K562 (cell line): Measurements from ENCODE around the gene MYLK4. TPM values are rescaled to one million over a fixed set of nuclear protein-coding genes. Genes with fewer than 3 reads are reported as not detected.
A peak's percentile ranks its signal among the peaks of the same experiment; 100 is the strongest.

Source experiments
- ATAC-seq: fragments of 200-7000 bp; cut with Tn5 transposase; 3 replicates; pipeline ENCODE4 v1.9.1; 2020; ENCODE audit warnings: moderate library complexity
- BruUV-seq: library from RNA; stranded (reverse); fragments of 400-500 nt; replicated peaks from 2 replicates; lab custom pipeline; 2021; lab: Mats Ljungman, UMichigan
- CTCF ChIA-PET: fragments of 300-600 bp; formaldehyde crosslinking; extraction: SDS; loops from one replicate; lab custom pipeline; 2021; ENCODE audit warnings: low intra/inter-chr PET ratio; lab: Yijun Ruan, JAX
- POLR2A ChIA-PET: fragments of 300-600, 350-650 bp; sonication (Branson Sonifier 250); formaldehyde crosslinking; extraction: SDS; loops from one replicate; lab custom pipeline; 2021; ENCODE audit warnings: antibody characterized with exemption, inconsistent platforms; lab: Yijun Ruan, JAX
- DNase-seq, 4 experiments: peaks; one replicate each; pipeline versions ENCODE4 v3.0.0 to v3.0.0-alpha.2; 2011 to 2018; ENCODE audit warnings: low spot score in 3 of 4, mixed read lengths in 3 of 4; ENCODE audit errors: extremely low read depth in 1 of 4
- FAIRE-seq: peaks from 2 replicates; lab custom pipeline; 2011; peaks lifted over from hg19 to GRCh38; lab: Jason Lieb, UNC
- H2AFZ ChIP-seq: 2 replicates; pipeline ENCODE4 v1.6.0; 2011; ENCODE audit warnings: low read depth, low read length, control low read depth, inconsistent platforms
- H3K27ac ChIP-seq: fragments of 200-600 bp; 3 replicates; pipeline ENCODE4 v1.8.0; 2011; ENCODE audit warnings: low read depth, mild to moderate bottlenecking, control low read depth, inconsistent platforms, low read length, moderate library complexity, mixed read lengths; ENCODE audit errors: extremely low read depth
- H3K27me3 ChIP-seq, 2 experiments: fragments of 300-600 bp in 1 of 2; 2 replicates in 1 of 2; 3 replicates in 1 of 2; pipeline versions ENCODE4 v1.6.0 to v1.8.0; 2011; ENCODE audit warnings: inconsistent platforms in 2 of 2, low read length in 2 of 2, mild to moderate bottlenecking in 1 of 2, mixed read lengths in 1 of 2, moderate library complexity in 1 of 2; ENCODE audit not compliant: control insufficient read depth in 2 of 2, insufficient read depth in 2 of 2
- H3K36me3 ChIP-seq: fragments of 300-600 bp; 3 replicates; pipeline ENCODE4 v1.8.0; 2011; ENCODE audit warnings: mild to moderate bottlenecking, low read length, inconsistent platforms; ENCODE audit not compliant: control insufficient read depth, insufficient read depth
- H3K4me1 ChIP-seq, 2 experiments: fragments of 200-600 bp in 1 of 2; replicated peaks in 1 of 2; 2 replicates in 1 of 2; 3 replicates in 1 of 2; pipeline versions ENCODE4 v1.5.1 to v1.8.0; 2011; ENCODE audit warnings: inconsistent platforms in 2 of 2, low read length in 2 of 2, mild to moderate bottlenecking in 1 of 2, mixed read lengths in 1 of 2, moderate library complexity in 1 of 2; ENCODE audit not compliant: control insufficient read depth in 2 of 2, insufficient read depth in 2 of 2
- H3K4me2 ChIP-seq: 2 replicates; pipeline ENCODE4 v1.6.1; 2011; ENCODE audit warnings: low read length, control low read depth, inconsistent platforms, mixed read lengths; ENCODE audit not compliant: insufficient read depth
- H3K4me3 ChIP-seq: fragments of 200-600 bp; sonication (generic), shearing (Covaris generic); 2 replicates; pipeline ENCODE4 v1.5.1; 2016; ENCODE audit warnings: control low read depth, inconsistent platforms
- H3K79me2 ChIP-seq: fragments of 200-600 bp; 3 replicates; pipeline ENCODE4 v1.8.0; 2011; ENCODE audit warnings: low read length, inconsistent platforms; ENCODE audit not compliant: control insufficient read depth, insufficient read depth
- H3K9ac ChIP-seq, 2 experiments: 2 replicates each; pipeline versions ENCODE4 v1.6.0 to v1.6.1; 2011; ENCODE audit warnings: low read depth in 2 of 2, low read length in 2 of 2, control low read depth in 1 of 2, inconsistent platforms in 1 of 2, mild to moderate bottlenecking in 1 of 2, mixed read lengths in 1 of 2; ENCODE audit not compliant: insufficient read depth in 1 of 2
- H3K9me1 ChIP-seq: one replicate; pipeline ENCODE4 v1.6.0; 2011; ENCODE audit warnings: inconsistent platforms, mild to moderate bottlenecking, low read length, moderate library complexity; ENCODE audit not compliant: control insufficient read depth, insufficient read depth
- H3K9me3 ChIP-seq: replicated peaks from 2 replicates; pipeline ENCODE4 v1.5.1; 2011; ENCODE audit warnings: low read depth, low read length, inconsistent platforms; ENCODE audit not compliant: control insufficient read depth, insufficient read depth
- H4K20me1 ChIP-seq: replicated peaks from 2 replicates; pipeline ENCODE4 v1.6.1; 2011; ENCODE audit warnings: low read length, inconsistent platforms, mixed read lengths; ENCODE audit not compliant: control insufficient read depth, insufficient read depth
- CHD2 ChIP-seq: IDR thresholded peaks from 2 replicates; pipeline ENCODE4 v1.6.1; 2011; ENCODE audit warnings: low read depth, low read length
- ESRRA ChIP-seq: fragments of 450-650 bp; IDR thresholded peaks from 2 replicates; pipeline ENCODE4 v1.6.1; 2014; ENCODE audit warnings: low read depth, mild to moderate bottlenecking, moderate library complexity, borderline replicate concordance
- GABPA ChIP-seq: fragments of 200-800 bp; sonication (Bioruptor generic); conservative IDR thresholded peaks from 2 replicates; pipeline ENCODE4 v1.6.1; 2016; ENCODE audit warnings: low read depth, missing genetic modification characterization, missing compliant biosample characterization
- RBM34 ChIP-seq: fragments of 200-400 bp; formaldehyde crosslinking; IDR thresholded peaks from 2 replicates; pipeline ENCODE4 v1.6.1; 2018; ENCODE audit warnings: low read length, borderline replicate concordance; ENCODE audit not compliant: insufficient read depth
- SMARCA5 ChIP-seq: fragments of 450-650 bp; IDR thresholded peaks from 2 replicates; pipeline ENCODE4 v1.6.1; 2016
- TAF1 ChIP-seq: IDR thresholded peaks from 2 replicates; pipeline ENCODE4 v1.6.1; 2011; ENCODE audit warnings: mild to moderate bottlenecking, low read length, moderate library complexity; ENCODE audit not compliant: insufficient read depth, control insufficient read depth, severe bottlenecking; ENCODE audit errors: extremely low read depth
- ZNF57 ChIP-seq: fragments of 450-650 bp; formaldehyde crosslinking; IDR thresholded peaks from 2 replicates; pipeline ENCODE4 v1.4.0; 2020; ENCODE audit warnings: mild to moderate bottlenecking, moderate library complexity
- ZNF707 ChIP-seq: fragments of 250-450 bp; sonication (Bioruptor Pico); conservative IDR thresholded peaks from 2 replicates; pipeline ENCODE4 v1.8.0; 2022; ENCODE audit warnings: inconsistent platforms, mild to moderate bottlenecking, moderate library complexity
- WGBS: fragments of 100-300 bp; shearing (Covaris generic); methylation state at CpG from one replicate; pipeline ENCODE4 v1.1.6; 2016; ENCODE audit warnings: low coverage, mixed read lengths; ENCODE audit not compliant: insufficient coverage; ENCODE audit errors: missing lambda C conversion rate; 5-methylcytosine and 5-hydroxymethylcytosine counted together
- in situ Hi-C: fragments of 300-500 bp; cut with MboI; formaldehyde crosslinking; loops from 4 replicates; pipeline ENCODE4 v1.15.0; 2018; ENCODE audit warnings: inconsistent platforms, mixed read lengths
- intact Hi-C: fragments of 100-400 bp; cut with micrococcal nuclease; formaldehyde crosslinking; loops from 2 replicates; pipeline ENCODE4 v1.14.2; 2022
- polyA plus RNA-seq, 8 experiments: library from polyadenylated mRNA; depleted of rRNA in 4 of 8; stranded (reverse) in 5 of 8; unstranded in 3 of 8; fragments of >200 nt; fragmentation: Nextera tagmentation in 2 of 8; fragmentation: Illumina TruSeq in 1 of 8; extraction: Ambion mirVana in 2 of 8; extraction: Trizol in 1 of 8; gene quantifications; 2 replicates each; pipeline versions ENCODE4 v1.2.1 to v1.2.3, GENCODE V29; 2011 to 2014; ENCODE audit warnings: inconsistent platforms in 1 of 8, missing spikeins in 1 of 8
- total RNA-seq, 7 experiments: library from RNA; depleted of rRNA in 6 of 7; stranded (reverse); fragments of >200 nt in 6 of 7; fragmentation: Illumina TruSeq in 2 of 7; extraction: Trizol in 2 of 7; gene quantifications; 2 replicates each; pipeline versions ENCODE4 v1.2.1 to v1.2.3, GENCODE V29; 2011 to 2021; ENCODE audit warnings: low replicate concordance in 1 of 7
- TF ChIP-seq, protein P1 (sequence below): fragments of 450-650 bp; formaldehyde crosslinking; IDR thresholded peaks from 2 replicates; pipeline ENCODE4 v1.4.0; 2020; ENCODE audit warnings: mild to moderate bottlenecking

The MYLK4 gene
- total and polyA plus RNA-seq, 9 of the 15 experiments (the other 6 are each of a cell fraction or from before 2014, with no cell fraction given), result 0.01 to 0.15 (median 0.06) TPM

GRCh38 chr6:2793534-2794151 is 42.9 kb upstream of the MYLK4 start (continued):
- no peak for TF ChIP-seq ZNF707
- TF ChIP-seq, protein P1, sequence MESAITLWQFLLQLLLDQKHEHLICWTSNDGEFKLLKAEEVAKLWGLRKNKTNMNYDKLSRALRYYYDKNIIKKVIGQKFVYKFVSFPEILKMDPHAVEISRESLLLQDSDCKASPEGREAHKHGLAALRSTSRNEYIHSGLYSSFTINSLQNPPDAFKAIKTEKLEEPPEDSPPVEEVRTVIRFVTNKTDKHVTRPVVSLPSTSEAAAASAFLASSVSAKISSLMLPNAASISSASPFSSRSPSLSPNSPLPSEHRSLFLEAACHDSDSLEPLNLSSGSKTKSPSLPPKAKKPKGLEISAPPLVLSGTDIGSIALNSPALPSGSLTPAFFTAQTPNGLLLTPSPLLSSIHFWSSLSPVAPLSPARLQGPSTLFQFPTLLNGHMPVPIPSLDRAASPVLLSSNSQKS (CRISPR knock-in tag), result no peak

DNA sequence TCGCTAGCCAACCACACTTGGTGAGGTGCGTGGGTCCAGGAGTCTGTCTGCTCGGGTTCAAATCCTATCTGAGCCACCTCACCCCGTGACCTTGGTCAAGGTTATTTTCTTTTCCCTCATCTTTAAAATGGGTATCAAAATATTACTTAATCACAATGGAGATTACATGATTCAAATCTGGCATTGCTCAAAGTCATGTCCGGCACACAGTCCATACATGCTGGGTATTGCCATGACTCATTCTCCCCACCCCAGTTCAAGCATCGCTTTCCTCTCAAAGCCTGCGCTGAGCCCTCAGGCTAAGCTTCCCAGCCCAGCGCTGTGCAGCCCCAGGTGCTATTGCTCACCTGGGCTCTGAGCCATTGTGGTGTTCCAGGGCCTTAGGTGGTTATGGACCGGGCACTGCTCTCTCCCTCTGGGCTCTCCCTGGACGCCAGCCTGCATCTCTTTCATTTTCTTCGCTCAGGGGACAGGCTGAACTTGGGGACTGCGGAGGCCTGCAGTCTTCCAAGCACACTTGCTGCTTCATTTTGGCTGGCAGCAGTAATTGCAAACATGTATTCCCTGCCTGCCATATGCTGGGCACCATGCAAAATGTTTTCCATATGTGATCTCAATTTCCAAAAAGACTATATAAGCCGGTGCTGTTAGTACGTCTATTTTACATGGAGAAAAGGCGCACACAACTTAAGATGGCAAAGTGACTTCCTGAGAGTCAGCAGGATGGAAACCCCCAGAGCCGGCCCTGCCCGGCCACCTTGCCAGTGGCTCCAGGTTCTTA is 41.8 kb upstream of the MYLK4 start:
- H2AFZ ChIP-seq, result no peak overlapping the region
- TF ChIP-seq SMARCA5 (no peak), TAF1 (no peak), ZNF57 (CRISPR knock-in tag) (no peak), RBM34 (no peak), GABPA (no peak), CHD2 (no peak), ESRRA (peak; percentile 86)
- no peaks in the 10 kb centered on the region for H3K27me3 ChIP-seq
- H3K9me3 ChIP-seq, result 0 out of 2 replicates have a peak, but pooled peaks cover 4% of the 10 kb centered on the region
- peaks cover 5% of the 10 kb centered on the region for H3K36me3 ChIP-seq
- DNase-seq, result no peak
- H3K79me2 ChIP-seq, result no peaks in the 10 kb centered on the region
- no peak for ATAC-seq
- H3K9me1 ChIP-seq, result no peaks in the 10 kb centered on the region
- POLR2A ChIA-PET, result interaction anchor here (0.5 to 1.4 kb wide), 4 partner anchors 194 to 825 kb away, joined by 3 to 5 read pairs (median 4); no protein-coding TSS in a partner anchor
- FAIRE-seq, result peak; percentile 44
- no peaks in the 10 kb centered on the region for H4K20me1 ChIP-seq
- H3K9ac ChIP-seq, result no peak overlapping the region
- H3K27ac ChIP-seq, result no peak overlapping the region
- intact Hi-C loops, result loop anchor here (5.0 kb wide), 2 partner anchors 55 to 120 kb away; no protein-coding TSS in a partner anchor
- no TSS peak for BruUV-seq
- CTCF ChIA-PET, result interaction anchor here (1.7 to 3.0 kb wide), 4 partner anchors 61 to 197 kb away, joined by 7 to 21 read pairs (median 16); no protein-coding TSS in a partner anchor
- H3K4me2 ChIP-seq, result no peak overlapping the region
- H3K4me3 ChIP-seq, result no peak overlapping the region
- H3K4me1 ChIP-seq, result peaks cover 2 to 3% of the 10 kb centered on the region in 2 experiments; a peak in 4 of 5 replicates
- WGBS, result 90% methylated on average over 17 of the region's 17 CpGs
- in situ Hi-C loops, result no loop called here
